Liver (tissue), 3 donors: ENCODE results near the gene KCTD12.

Experiments
- JUND ChIP-seq, 2 donors: IDR thresholded peaks; 2 replicates each; pipeline ENCODE4 v1.6.1; 2016; ENCODE audit warnings: antibody characterized with exemption in 2 of 2
- SP1 ChIP-seq: IDR thresholded peaks from 2 replicates; pipeline ENCODE4 v1.6.1; 2018; ENCODE audit warnings: antibody characterized with exemption, mild to moderate bottlenecking
- TF ChIP-seq, protein P1 (sequence below): fragments of 150-350 bp; IDR thresholded peaks from 2 replicates; pipeline ENCODE4 v1.5.1; 2017; ENCODE audit warnings: improper control_type of control experiment, low read depth, low read length; ENCODE audit not compliant: missing input control
- TF ChIP-seq, protein P2 (sequence below): IDR thresholded peaks from 2 replicates; pipeline ENCODE4 v1.6.1; 2016; ENCODE audit warnings: antibody characterized with exemption
- donor health status: healthy.
- donor health status: healthy.

DNA sequence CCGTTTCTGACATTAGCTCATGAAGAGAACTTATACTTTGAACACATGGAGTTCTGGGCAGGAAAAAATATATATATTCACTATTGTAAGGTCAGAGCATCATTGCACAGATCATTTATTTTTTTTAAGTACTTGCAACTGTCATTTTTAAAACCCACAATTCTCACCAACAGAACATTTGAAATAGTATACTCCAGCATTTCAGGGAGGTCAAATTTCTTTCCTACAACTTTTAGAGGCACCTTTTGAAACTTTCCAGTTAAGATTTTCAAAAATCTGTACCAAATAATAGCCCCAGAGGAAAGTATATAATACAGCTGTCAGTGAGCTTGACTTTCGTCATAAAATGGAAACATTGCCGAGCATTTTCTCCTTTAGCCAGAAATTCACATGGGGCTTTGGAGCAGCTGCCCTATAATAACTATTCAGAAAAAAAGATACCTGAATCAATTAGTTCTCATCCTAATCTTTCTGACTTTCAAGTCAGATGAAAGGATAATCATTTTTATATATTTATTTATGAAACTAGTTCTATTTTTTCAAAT lies 10.9 kb downstream of the KCTD12 start:
- TF ChIP-seq, protein P1, sequence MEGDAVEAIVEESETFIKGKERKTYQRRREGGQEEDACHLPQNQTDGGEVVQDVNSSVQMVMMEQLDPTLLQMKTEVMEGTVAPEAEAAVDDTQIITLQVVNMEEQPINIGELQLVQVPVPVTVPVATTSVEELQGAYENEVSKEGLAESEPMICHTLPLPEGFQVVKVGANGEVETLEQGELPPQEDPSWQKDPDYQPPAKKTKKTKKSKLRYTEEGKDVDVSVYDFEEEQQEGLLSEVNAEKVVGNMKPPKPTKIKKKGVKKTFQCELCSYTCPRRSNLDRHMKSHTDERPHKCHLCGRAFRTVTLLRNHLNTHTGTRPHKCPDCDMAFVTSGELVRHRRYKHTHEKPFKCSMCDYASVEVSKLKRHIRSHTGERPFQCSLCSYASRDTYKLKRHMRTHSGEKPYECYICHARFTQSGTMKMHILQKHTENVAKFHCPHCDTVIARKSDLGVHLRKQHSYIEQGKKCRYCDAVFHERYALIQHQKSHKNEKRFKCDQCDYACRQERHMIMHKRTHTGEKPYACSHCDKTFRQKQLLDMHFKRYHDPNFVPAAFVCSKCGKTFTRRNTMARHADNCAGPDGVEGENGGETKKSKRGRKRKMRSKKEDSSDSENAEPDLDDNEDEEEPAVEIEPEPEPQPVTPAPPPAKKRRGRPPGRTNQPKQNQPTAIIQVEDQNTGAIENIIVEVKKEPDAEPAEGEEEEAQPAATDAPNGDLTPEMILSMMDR = no peak
- TF ChIP-seq SP1 = no peak
- TF ChIP-seq JUND (IDR thresholded peaks at IDR 0.05) = no peak
- TF ChIP-seq, protein P2, sequence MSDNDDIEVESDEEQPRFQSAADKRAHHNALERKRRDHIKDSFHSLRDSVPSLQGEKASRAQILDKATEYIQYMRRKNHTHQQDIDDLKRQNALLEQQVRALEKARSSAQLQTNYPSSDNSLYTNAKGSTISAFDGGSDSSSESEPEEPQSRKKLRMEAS = no peak
